Measurements from ENCODE around the gene UBE2J2. TPM values are rescaled to one million over a fixed set of nuclear protein-coding genes. Genes with fewer than 3 reads are reported as not detected.

UBE2J2 gene
- total and polyA plus RNA-seq, 2 of the 13 experiments (the other 11 are each of a cell fraction or from before 2014, with no cell fraction given) = 25.4 to 29.4 TPM

DNA sequence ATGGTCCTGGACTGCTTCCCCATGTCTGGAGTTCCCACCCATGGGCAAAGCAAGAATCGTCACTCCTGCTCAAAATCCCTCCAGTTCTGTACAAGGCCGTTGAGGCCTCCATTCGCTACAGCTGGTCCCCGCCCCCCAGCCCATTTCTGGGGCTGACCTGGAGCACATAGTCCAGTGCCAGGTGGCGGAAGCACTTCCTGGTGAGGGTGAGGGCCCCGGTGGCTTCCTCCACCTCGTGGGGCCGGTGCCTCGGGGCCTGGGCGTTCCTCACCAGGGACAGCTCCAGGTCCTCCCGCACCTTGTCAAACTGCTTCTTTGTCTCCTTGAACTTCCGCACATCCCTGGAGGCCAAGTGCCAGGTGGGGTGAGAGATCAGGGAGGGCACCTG, 26.7 kb upstream of the UBE2J2 start (continued):
- TF ChIP-seq RORA (CRISPR knock-in tag; IDR thresholded peaks at IDR 0.05) (no peak), ISL2 (CRISPR knock-in tag; IDR thresholded peaks at IDR 0.05) (no peak), ZNF577 (CRISPR knock-in tag; IDR thresholded peaks at IDR 0.05; ENCODE audit: borderline replicate concordance, low read depth) (no peak), YEATS4 (CRISPR knock-in tag; IDR thresholded peaks at IDR 0.05; ENCODE audit: borderline replicate concordance) (no peak), ARHGAP35 (CRISPR knock-in tag; IDR thresholded peaks at IDR 0.05; ENCODE audit: borderline replicate concordance) (no peak), ZFP41 (CRISPR knock-in tag; IDR thresholded peaks at IDR 0.05; ENCODE audit: borderline replicate concordance) (no peak), NFKB2 (CRISPR knock-in tag; IDR thresholded peaks at IDR 0.05; ENCODE audit: borderline replicate concordance) (no peak)
- TF ChIP-seq, protein P1, sequence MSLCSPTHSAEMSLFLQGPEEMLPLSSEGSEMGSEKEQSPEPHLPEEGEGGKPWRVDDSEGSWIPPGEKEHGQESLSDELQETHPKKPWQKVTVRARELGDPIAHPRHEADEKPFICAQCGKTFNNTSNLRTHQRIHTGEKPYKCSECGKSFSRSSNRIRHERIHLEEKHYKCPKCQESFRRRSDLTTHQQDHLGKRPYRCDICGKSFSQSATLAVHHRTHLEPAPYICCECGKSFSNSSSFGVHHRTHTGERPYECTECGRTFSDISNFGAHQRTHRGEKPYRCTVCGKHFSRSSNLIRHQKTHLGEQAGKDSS (CRISPR knock-in tag; IDR thresholded peaks at IDR 0.05; ENCODE audit: borderline replicate concordance, low read depth) = no peak
- TF ChIP-seq, protein P2, sequence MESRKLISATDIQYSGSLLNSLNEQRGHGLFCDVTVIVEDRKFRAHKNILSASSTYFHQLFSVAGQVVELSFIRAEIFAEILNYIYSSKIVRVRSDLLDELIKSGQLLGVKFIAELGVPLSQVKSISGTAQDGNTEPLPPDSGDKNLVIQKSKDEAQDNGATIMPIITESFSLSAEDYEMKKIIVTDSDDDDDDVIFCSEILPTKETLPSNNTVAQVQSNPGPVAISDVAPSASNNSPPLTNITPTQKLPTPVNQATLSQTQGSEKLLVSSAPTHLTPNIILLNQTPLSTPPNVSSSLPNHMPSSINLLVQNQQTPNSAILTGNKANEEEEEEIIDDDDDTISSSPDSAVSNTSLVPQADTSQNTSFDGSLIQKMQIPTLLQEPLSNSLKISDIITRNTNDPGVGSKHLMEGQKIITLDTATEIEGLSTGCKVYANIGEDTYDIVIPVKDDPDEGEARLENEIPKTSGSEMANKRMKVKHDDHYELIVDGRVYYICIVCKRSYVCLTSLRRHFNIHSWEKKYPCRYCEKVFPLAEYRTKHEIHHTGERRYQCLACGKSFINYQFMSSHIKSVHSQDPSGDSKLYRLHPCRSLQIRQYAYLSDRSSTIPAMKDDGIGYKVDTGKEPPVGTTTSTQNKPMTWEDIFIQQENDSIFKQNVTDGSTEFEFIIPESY (CRISPR knock-in tag; IDR thresholded peaks at IDR 0.05) = 0 out of 2 replicates have a peak, but pooled peaks have one; percentile 5

DNA sequence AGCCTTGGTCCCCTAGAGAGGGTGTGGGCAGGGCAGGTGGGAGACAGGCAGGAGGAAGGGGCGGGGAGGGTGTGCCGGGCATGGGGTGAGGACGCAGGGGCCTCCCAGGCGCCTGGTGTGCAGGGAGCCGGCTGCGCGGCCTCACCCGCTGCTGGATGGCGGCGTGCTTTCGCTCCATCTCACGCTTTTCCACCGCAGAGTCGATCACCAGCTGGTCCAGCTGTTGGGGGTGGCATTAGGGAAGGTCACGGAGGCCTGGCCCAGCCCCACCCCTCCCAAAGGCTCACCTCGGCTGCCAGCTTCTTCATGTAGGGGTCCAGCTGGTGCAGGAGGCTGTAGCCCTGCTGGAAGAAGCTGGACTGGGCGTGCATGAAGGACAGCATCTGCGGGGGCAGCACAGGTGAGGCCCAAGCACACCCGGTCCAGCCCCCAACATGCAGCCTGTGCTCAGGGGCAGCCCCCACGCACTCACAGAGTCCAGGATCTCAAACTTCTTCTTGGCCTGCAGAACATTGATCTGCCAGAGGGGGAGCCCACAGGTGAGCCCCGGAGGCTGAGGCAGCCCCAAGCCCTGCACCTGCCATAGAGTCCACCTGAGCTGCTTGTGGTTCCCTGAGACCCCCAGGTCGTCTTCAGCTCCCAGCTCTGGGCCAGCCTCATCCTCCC, 26.2 kb upstream of the UBE2J2 start:
- Histone ChIP-seq H4K20me1 (ENCODE audit: insufficient read depth, low read length) (no peaks in the 10 kb centered on the region), H3K9me3 (ENCODE audit: low read length) (no peaks in the 10 kb centered on the region), H3K4me1 (ENCODE audit: insufficient read depth, low read length) (peaks cover 14% of the 10 kb centered on the region), H2AFZ (ENCODE audit: low read length) (no peak overlapping the region), H3K79me2 (ENCODE audit: insufficient read depth, low read length) (peaks cover 2% of the 10 kb centered on the region), H3K9ac (ENCODE audit: insufficient read depth, low read depth, low read length) (no peak overlapping the region), H3K27ac (ENCODE audit: extremely low read length, insufficient read depth, low read length) (no peak overlapping the region), H3K36me3 (replicated peaks in 1 of 2; ENCODE audit: control insufficient read depth in 1 of 2, insufficient read depth in 2 of 2, low read length in 2 of 2) (no peaks in the 10 kb centered on the region; a peak in 1 of 5 replicates), H3K27me3 (ENCODE audit: control insufficient read depth in 1 of 2, insufficient read depth in 2 of 2, low read length in 2 of 2) (no peaks in the 10 kb centered on the region; a peak in 1 of 5 replicates), H3K4me2 (ENCODE audit: low read depth, low read length) (no peak overlapping the region), H3K4me3 (replicated peaks in 1 of 3; ENCODE audit: insufficient read depth in 1 of 3, low read depth in 2 of 3, low read length in 3 of 3) (no peak overlapping the region)
- in situ Hi-C loops (cut with HindIII; ENCODE audit: extremely low pct_ligation_motif_present, low pct_unique_long_range_greater_than_20kb) = no loop called here
- intact Hi-C loops (cut with micrococcal nuclease; ENCODE audit: unreplicated experiment) = no loop called here
- no peak for FAIRE-seq
- no peak for DNase-seq (ENCODE audit: low spot score)
- WGBS (ENCODE audit: low lambda C conversion rate) = 92% methylated on average over 10 of the region's 22 CpGs
- BruUV-seq (replicated peaks) = no TSS peak
- ChIA-PET CTCF (ENCODE audit: low intra/inter-chr PET ratio, low total read pairs) (no interaction called here), POLR2A (no interaction called here)
- peak; percentile 59 for ATAC-seq
- TF ChIP-seq, protein P3, sequence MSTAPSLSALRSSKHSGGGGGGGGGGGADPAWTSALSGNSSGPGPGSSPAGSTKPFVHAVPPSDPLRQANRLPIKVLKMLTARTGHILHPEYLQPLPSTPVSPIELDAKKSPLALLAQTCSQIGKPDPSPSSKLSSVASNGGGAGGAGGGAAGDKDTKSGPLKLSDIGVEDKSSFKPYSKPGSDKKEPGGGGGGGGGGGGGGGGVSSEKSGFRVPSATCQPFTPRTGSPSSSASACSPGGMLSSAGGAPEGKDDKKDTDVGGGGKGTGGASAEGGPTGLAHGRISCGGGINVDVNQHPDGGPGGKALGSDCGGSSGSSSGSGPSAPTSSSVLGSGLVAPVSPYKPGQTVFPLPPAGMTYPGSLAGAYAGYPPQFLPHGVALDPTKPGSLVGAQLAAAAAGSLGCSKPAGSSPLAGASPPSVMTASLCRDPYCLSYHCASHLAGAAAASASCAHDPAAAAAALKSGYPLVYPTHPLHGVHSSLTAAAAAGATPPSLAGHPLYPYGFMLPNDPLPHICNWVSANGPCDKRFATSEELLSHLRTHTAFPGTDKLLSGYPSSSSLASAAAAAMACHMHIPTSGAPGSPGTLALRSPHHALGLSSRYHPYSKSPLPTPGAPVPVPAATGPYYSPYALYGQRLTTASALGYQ (CRISPR knock-in tag; IDR thresholded peaks at IDR 0.05) = no peak
- TF ChIP-seq ZNF558 (CRISPR knock-in tag; IDR thresholded peaks at IDR 0.05; ENCODE audit: borderline replicate concordance) (no peak), NFYB (CRISPR knock-in tag; IDR thresholded peaks at IDR 0.05) (no peak), ZFP82 (CRISPR knock-in tag; IDR thresholded peaks at IDR 0.05; ENCODE audit: borderline replicate concordance) (no peak), POLR2A (IDR thresholded peaks at IDR 0.05; ENCODE audit: insufficient read depth in 1 of 2, low read depth in 2 of 2, low read length in 2 of 2) (no peak), ZEB1 (IDR thresholded peaks at IDR 0.05; ENCODE audit: insufficient replicate concordance, low read depth) (no peak), KLF12 (CRISPR knock-in tag; IDR thresholded peaks at IDR 0.05; ENCODE audit: borderline replicate concordance) (no peak), ZNF20 (CRISPR knock-in tag; IDR thresholded peaks at IDR 0.05) (no peak), ZNF713 (CRISPR knock-in tag; IDR thresholded peaks at IDR 0.05) (no peak), ZSCAN25 (CRISPR knock-in tag; IDR thresholded peaks at IDR 0.05) (no peak)
- TF ChIP-seq, protein P4, sequence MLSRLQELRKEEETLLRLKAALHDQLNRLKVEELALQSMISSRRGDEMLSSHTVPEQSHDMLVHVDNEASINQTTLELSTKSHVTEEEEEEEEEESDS (CRISPR knock-in tag; IDR thresholded peaks at IDR 0.05; ENCODE audit: borderline replicate concordance) = no peak

Measured in HepG2 (cell line).